HEK293T (cell line): ENCODE data around the gene MMP7.

ENCODE experiments used
- ARNT ChIP-seq: fragments of 450-650 bp; IDR thresholded peaks from 2 replicates; pipeline ENCODE4 v1.6.1; 2017; ENCODE audit warnings: mild to moderate bottlenecking
- CTBP1 ChIP-seq: fragments of 450-650 bp; IDR thresholded peaks from 2 replicates; pipeline ENCODE4 v1.6.1; 2016; ENCODE audit warnings: borderline replicate concordance
- ELF4 ChIP-seq: fragments of 450-650 bp; IDR thresholded peaks from 2 replicates; pipeline ENCODE4 v1.6.1; 2017; ENCODE audit warnings: antibody characterized with exemption
- FOXA1 ChIP-seq: fragments of 450-650 bp; IDR thresholded peaks from 2 replicates; pipeline ENCODE4 v1.6.1; 2016; ENCODE audit warnings: mild to moderate bottlenecking
- FOXK2 ChIP-seq: fragments of 450-650 bp; IDR thresholded peaks from 2 replicates; pipeline ENCODE4 v1.6.1; 2016; ENCODE audit warnings: mild to moderate bottlenecking
- FOXM1 ChIP-seq: fragments of 450-650 bp; IDR thresholded peaks from 2 replicates; pipeline ENCODE4 v1.6.1; 2017; ENCODE audit warnings: mild to moderate bottlenecking, borderline replicate concordance
- L3MBTL2 ChIP-seq: fragments of 450-650 bp; conservative IDR thresholded peaks from 2 replicates; pipeline ENCODE4 v1.6.1; 2016; ENCODE audit warnings: mild to moderate bottlenecking
- NFRKB ChIP-seq: fragments of 450-650 bp; IDR thresholded peaks from 2 replicates; pipeline ENCODE4 v1.6.1; 2016; ENCODE audit warnings: mild to moderate bottlenecking, moderate library complexity
- PKNOX1 ChIP-seq: fragments of 450-650 bp; IDR thresholded peaks from 2 replicates; pipeline ENCODE4 v1.6.1; 2016
- SP1 ChIP-seq: fragments of 450-650 bp; IDR thresholded peaks from 2 replicates; pipeline ENCODE4 v1.6.1; 2017
- SUZ12 ChIP-seq: fragments of 450-650 bp; IDR thresholded peaks from 2 replicates; pipeline ENCODE4 v1.6.1; 2016; ENCODE audit warnings: mild to moderate bottlenecking
- TARDBP ChIP-seq: fragments of 450-650 bp; IDR thresholded peaks from 2 replicates; pipeline ENCODE4 v1.6.1; 2016
- ZNF384 ChIP-seq: fragments of 450-650 bp; IDR thresholded peaks from 2 replicates; pipeline ENCODE4 v1.6.1; 2016

DNA sequence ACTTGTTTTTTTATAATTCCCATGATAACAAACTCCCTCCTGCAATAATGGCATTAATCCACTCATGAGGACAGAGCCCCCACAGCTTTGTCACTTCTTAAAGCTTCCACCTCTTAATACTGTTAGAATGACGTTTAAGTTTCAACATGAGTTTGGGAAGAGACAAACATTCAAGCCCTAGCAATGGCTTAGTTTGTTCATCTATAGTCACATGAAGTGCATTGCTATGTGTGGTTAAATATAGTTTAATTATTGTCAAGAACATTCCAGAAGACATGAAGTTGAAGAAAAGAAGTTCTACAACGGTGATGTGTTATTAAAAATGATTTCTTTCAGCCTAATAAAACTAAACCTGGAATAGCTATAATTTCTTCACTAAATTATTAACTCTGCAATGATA is 30.6 kb downstream of the MMP7 start:
- TF ChIP-seq FOXM1 (no peak), ELF4 (no peak), SUZ12 (no peak), NFRKB (no peak), FOXK2 (no peak), L3MBTL2 (no peak), TARDBP (no peak), ARNT (no peak), PKNOX1 (no peak), FOXA1 (no peak), CTBP1 (no peak), ZNF384 (no peak), SP1 (no peak)
